Measurements from ENCODE around the gene NDST3.

NDST3 gene

DNA sequence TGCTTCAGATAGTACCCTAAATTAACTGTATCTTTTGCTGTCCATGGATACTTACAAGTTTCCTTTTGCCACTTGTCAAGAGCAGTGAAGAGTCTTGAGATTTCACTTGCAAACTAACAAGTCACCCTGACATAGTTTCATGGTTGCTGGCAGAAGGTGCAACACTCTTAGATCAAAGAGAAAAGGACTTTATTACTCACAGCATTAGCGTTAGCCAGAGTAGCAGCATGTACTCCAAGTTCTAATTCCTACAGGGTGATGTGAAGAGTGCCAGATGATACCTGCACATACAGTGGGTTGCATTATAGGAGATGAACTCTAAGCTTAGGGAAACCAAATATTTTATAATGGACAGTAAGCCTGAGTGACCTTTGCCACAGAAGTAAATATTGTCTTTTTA is 47.9 kb downstream of the NDST3 start:
- no peak for DNase-seq

DNA sequence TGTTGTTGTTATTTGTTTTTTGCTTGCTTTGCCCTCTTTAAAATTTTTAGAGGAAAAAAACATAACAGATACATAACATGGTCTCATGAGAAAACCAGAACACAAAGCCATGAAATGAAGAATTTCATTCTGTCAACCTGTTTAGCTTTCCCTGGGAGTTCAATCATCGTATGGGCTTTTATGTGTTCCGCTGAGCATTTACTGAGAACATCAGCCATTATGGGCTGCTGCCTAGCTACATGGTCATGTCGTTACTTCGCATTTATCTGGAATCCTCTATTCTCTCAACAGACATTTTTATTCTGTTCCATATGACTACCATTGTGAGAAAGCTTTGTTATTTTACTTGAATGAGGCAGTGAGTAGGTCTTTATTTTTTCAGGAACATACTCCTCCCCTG is 51.4 kb downstream of the NDST3 start:
- no peak for DNase-seq

DNA sequence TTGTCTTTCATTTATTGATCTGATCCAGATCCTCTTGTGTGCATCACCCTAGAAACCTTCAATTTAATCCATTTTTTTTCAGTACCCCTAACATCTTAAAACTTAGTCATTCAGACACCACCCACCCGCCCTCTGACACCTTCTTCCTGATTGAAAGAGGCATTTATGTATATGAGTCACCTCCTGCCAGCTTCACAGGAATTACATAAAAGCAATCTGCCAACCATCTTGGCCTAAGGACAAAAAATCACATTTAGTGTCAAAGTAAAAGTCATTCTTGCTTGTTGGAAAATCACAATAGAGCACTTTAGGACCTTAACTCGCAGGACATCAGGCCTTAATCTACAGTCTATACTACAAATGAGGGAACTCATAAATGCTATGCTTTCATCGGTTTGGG is 52.1 kb downstream of the NDST3 start:
- DNase-seq, result no peak

DNA sequence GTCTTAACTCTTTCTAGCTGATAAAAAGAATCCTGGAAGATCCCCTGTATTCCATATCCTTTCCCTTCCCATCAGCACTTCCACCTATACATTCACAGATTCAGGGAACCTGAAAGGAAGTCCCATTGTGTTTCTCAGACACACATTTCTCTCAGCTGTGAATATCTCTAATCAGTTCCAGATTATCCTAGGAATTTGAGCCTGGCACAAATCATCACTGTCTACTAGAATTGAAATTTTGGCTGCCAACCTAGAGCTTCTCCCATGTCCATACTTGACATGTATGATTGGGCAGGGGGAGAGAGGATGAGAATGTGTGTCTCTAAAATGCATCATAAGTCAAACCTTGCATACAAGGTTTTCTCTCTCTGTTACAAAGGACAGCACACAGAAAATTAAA is 53.1 kb downstream of the NDST3 start:
- no peak for DNase-seq

DNA sequence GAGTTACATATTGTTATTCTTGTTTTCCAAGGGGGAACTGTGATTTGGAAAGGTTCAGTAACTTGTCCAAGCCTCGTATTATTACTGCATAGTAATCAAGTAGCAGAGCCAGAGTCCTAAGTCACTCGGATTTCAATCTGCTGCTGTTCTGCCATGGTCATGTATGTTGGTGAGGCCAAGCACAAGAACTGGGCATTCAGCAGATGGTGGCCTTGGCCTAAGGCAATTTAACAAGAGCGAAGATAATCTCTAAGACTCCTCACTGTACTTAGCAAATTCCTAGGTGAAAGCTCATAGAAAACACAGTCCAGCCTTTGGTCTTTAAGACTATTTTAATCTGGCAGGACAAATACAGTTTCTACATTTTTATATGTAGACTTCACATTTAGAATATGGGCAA is 64.8 kb downstream of the NDST3 start:
- DNase-seq, result no peak

DNA sequence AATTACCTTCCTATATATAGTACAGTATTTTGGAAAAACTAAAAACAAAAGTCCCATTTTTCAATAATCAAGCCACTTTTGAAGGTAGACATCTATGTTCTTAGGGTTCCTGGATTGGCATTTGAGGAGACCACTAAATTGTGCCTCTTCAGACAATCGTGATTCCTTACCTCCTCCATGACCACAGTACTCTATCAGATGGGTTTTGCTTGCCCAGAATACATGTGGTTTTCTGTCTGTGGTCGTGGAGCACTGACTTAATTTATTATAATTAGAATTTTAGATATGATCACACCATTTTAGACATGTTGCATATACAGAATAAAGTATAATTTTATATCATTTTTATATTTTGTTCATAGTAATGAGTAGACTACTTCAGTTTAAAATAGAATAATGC is 67.9 kb downstream of the NDST3 start:
- DNase-seq, result no peak

DNA sequence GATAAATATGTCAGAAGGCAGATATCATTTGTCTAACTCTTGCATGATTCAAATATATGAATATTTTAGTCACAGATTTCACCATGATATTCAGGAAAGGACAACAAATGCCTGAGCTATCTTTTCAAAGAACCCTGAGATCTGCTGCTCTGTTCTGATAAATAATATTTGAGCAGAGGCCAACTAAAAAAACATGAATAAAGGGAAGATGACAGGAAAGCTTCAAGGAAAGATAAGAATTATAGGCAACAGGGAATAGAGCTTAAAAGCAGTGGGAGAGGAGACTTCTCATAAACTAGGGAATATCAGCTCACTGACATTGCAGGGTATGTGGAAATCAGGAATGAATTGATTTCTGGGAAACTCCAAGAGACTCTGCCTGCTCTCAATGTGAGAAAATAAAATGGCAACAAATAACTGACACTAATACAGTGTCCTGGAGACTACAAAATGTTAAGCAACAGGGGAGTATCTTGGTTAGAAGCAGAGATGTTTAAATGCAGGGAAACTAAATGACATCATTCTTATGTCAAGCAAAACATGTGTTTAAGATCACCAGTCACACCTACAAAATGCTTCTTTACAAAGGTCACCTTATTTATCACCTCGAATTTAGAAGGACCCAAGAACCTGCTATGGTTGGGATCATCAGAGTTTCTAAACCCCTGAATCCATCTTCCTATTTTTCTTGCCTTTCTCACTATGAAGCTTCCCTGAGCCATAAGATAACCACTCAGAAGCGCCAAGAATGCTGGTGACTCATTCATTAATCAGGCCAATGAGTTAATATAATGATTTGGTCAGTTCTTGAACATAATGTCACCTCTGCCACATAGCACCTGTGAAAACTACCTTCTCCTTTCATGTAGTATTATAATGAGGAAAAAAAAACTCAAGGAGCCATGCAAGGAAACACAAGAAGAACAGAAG is 78.1 kb downstream of the NDST3 start:
- no peak for DNase-seq

DNA sequence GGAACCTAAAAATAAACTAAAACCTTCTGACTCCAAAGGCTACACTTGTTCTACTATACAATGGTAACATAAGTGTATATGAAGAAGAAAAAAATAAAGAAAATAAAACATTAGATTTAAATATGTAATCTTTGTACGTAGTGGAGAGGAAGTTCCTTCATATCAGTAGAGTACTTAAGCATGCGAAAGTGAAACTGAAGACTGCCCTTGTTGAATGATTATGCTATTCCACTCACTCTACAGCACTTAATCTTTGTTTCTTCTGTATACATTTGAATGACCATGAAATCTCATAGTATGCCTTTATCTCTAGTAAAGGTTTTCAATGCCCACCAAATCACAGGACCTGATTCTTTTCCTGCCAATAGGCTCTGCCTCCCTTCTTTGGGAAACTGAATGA is 78.9 kb downstream of the NDST3 start:
- no peak for DNase-seq

DNA sequence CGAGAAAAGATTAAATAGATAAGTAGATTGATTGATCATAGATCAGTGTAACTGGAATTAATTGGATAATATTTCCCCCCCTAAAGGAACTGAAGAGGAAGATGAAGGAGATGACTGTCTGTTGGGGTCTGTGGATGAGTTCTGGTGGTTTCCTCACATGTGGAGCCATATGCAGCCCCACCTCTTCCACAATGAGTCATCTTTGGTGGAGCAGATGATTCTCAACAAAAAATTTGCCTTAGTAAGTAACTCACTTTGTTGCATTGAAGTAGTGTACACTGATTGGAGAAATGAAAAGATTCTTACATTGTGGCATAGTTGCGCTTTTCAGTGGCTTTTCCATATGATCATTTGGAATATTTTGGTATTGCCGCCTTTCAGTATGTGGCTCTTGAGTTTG is 80.4 kb downstream of the NDST3 start:
- no peak for DNase-seq

DNA sequence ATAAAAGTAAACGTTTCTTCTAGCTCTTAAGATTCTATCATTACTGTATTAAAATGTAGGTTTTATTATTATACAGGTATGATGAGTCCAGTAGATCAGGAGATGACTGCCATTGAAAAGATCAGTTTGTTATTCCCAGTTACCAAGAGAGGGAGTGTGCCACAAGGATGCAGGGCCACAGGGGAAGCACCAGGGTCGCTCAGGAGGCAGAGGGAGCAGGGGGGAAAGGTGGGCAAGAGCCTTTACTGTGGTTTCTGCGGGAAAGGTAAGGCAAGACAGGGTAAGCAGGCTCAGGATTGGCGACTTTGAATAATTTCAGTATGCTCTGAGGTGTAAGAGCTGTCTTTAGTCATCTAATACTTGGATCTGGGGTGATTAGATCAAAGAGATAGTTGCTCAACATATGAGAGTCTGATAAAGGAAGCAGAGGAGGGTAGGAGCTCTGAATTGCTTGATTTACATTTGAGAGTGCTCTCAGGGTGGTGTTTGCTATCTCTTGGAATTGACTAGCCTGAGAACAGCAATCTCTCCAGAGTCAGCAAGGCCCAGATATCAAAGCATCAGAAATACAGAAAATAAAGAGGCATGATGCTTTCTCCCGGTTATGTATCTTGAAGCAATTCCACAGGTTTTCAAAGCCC is 86.0 kb downstream of the NDST3 start:
- no peak for DNase-seq

DNA sequence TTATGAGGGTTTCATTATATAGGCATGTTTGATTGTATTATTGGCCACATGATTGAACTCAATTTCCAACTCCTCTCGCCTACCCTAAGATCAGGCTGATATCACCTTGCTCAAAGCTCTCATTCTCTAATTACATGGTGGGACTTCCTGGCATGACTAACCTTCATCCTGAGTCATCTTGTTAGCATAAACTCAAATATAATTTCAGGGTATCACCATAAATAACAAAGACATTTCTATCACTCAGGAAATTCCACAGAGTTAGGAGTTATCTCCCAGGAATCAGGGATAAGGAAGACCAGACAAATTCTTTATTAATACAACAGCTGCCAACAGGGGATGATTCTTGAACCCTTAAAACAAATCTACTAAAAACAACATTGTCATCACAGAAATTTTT is 90.7 kb downstream of the NDST3 start:
- DNase-seq, result no peak

DNA sequence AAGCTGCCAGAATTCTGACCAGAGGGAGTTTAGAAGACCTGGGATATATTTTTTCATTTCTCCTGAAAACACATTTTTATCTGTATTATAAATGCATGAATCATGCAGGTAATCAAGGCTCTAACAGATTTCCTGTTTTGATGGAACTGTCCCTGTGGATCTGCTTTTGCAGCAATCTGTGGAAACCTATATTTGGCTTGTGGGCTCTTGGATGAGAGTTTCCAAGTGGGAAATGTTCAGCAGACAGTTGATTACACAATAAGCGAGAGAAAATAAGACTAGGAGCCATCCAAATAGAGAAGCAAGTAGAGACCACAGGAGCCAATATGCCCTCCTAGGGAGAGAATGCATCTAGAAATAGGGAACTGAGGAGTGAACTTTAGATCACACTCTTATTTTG is 105.0 kb downstream of the NDST3 start:
- no peak for DNase-seq

DNA sequence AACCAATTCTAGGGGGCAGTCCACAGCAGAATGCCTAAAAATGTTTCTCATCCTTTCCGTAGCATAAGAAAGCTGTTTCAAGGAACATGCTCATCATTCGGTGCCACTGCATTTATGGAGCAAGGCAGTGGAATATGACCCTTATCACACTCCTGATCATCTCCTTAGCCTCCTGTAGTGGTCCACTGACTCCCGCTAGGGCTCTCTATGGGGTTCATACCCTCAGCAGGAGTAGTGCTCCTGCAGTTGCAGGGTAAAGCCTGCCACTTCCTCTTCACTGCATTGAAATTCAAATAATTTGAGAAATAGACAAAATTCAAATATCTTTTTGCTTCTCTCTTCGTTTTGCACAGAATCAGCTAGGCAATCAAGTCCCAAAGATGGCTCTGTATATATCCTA is 107.0 kb downstream of the NDST3 start:
- DNase-seq, result no peak

DNA sequence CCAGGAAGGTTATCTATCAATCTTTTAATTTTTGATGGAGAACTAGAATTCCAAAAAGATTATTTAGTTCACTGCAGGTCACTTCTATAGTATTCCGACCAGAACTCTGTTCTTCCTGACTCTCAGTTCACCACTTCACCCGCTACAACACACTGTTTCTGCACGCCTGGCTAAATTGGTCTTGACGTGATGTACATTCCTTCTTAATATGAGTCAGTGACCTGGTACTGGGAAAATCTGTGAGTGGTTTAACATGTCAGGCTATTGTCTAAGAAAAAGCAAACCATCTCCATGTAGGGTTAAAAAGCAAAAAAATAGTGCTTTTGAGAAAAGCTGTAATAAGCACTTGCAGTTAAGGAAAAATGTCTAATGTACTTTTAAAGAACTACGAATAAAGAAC is 120.4 kb downstream of the NDST3 start:
- DNase-seq, result no peak

DNA sequence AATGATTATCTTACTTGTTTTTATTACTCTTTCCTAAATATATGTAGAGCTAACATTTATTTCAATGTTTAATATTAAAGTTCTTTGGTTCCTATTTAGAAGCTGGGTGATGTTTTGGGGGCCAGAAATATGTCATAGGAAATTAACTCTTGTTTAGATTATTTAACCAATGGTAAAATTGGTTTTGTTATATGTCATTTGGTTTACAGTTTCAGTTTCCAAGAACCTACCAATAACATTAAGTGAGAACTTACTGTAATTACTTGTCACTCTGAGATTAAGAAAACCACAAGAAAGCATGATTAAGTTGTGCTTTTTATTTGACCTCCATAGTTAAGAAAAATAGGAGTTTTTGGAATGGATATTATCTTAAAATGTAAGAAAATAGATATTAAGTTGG is 121.2 kb downstream of the NDST3 start:
- no peak for DNase-seq

DNA sequence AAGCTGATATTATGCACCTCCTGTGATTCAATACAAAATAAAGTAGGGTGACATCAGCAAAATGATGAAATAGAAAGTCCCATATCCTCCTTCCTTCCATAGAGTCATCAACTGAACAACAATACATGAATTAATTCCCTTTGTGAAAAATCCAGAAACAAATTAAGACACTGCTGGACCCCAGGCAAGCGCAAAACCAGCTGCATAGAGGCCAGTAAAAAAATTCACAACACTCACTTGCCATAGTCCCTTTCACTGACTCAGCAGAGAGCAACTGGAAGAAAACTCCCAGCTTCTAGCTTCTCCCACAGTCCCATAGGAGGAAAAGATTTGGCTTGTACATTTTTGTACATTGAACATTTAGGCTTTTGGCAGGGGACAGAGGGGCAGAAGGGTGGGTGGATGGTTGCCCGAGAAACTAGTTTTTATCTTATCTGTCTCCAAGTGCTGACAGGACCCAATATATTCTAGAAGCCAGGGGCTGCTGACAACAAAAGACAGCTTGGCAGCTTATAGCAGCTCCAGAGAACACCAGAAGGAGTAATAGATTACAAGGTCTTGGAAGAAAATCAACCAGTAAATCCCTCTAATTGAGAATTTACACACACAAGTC is 124.6 kb downstream of the NDST3 start:
- no peak for DNase-seq

DNA sequence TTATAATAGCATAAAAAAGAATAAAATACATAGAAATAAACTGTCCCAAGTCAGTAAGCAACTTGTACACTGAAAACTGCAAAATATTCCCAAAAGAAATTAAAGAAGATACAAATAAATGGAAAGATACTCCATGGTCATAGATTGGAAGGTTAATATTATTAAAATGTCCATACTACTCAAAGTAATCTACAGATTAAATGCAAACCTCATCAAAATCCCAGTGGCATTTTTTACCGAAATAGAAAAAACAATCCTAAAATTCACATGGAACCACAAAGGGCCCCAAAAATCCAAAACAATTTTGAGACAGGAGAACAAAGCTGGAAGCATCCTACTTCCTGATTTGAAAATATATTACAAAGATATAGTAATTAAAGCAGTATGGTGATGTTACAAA is 133.0 kb downstream of the NDST3 start:
- no peak for DNase-seq

DNA sequence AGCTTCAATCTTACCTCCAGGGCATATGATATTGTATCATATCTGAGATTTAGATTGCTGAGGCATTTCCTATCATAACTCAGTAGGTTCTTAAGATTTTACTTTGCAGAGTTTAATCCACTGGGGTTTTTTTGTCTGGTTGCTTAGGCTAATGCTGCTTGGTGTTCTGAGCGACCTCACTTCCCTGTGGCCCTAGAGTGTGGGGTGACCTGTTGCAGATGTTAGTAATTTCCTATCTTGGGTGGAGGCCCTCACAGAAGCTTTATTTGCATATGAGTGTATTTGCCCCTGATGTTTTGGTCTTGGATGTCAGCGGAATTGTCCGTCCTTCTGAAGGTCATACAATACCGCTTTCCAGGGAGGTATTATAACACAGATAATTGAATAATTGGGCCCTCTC is 137.1 kb downstream of the NDST3 start:
- DNase-seq, result no peak

DNA sequence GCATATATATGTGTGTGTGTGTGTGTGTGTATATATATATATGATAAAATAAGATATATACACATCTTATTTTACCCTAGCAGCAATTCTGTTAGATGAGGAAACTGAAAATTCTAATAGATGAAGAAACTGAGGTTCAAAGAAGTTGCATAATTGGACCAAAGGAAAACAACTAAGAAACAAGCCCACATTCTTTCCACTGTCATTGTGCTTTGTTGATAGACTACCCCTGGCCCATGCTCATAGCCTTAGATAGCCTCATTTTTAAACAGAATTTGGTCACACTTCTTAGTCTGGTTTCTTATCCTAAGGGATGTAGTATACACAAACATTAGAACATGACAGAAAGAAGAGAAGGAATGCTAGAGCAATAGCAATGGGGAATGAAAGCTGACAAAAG is 138.8 kb downstream of the NDST3 start:
- DNase-seq, result no peak

DNA sequence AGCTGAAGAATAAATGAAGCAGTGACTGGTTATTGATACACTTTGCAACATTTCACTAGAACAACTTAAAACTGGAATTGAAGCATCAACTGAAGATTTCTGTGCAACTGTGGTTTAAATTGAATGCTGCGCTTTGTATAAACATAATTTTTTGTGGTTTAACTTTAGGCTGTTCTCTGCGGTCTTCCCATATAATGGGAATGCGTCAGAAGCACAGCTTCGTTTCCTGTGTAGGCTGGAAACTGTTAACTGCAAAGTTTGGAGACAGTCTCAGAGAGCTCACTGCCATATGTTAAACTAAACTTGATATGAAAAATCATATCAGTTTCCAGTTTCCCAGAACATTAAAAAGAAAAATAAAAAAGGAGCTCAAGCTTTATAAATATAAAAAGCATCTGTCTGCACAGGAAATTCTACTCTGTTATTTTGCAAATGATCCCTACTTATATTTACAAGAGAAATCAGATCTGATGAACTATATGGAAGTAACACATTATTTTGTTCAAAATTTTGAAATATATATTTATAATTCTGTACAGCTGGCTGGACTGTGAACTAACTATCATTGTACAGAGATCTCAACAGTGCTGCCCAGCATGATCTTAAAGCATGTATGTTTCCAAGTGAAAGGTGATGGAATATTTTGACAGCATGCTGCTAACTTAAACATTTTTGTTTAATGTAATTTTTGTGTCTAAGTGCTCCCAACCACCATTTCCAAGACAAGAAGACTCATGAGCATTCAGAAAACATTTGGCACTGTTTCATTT is 139.9 kb downstream of the NDST3 start:
- DNase-seq, result no peak

DNA sequence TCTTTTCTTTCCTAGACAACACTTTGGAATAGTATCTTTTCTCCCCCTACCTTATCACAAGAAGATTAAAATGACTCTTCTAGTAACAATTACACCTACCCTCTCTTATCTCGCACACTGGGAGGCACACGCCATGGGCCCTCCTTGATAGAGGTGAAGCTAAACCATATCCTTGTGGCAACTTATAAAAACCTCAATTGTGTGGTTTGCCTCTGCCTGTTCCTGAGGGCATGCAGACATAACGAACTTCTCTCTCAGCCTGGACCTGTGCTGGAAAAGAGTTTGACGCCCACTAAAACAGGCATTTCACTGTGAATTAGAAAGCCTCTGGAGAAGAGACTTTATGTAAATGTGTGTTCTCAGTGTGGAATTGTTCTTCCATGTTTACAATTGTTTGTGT is 141.2 kb downstream of the NDST3 start:
- no peak for DNase-seq

DNA sequence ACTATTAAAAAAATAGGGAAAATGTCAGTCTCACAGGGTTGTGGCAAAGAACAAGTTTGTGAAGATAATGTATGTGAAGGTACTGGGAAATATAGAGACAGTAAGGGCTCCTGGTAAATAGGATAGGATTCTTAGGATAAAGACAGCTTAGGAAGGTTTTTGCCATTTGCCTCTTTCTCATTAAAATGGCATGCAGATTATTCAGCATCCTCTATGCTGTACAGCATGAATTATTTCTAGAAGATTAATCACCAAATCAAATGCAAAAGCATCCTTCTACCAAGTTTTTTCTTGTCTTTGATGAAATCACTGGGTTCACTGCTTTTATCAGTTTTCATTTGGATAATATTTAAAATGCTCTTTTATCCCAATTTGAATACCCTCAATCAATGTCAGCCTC is 142.8 kb downstream of the NDST3 start:
- no peak for DNase-seq

DNA sequence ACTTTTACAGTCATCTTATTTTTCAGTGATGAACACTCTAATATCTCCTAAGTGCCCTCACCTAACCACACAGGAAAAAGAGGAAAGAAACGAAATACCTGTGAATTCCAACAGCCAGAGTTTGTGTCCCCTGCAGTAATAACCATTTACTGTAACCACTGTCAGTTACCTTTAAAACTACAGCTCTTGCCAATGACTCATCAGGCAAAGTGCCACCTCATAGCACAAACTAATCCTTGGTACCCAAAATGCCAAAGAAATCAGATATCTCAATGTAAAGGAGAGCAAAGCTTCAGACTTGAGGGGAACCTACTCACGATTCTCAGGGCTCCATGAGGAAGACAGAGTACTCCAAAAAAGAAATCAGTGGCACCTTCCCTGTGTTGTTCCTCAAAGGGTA is 146.5 kb downstream of the NDST3 start:
- DNase-seq, result no peak

DNA sequence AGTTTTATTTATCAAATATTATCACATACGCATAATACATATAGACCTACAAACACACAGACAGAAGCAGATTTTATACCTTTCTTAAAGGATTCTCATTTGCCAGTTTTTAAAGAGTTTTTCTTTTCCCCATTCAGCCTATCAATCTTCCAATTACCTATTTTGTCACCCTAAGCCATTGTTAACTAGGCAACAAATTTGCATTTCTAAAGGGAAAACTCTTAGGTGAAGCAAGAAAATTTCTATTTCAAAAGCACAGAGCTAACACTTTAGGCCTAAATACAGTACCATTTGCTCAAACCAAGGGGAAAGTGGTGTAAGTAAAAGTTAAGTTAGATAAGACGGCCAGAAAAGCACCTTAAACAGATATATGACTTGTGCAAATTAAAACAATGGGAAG is 156.6 kb downstream of the NDST3 start:
- DNase-seq, result no peak

All from AML-193 (cell line).